GM12801 (cell line): Measurements from ENCODE around the gene MATN3.

ENCODE experiments used
- TF ChIP-seq, protein P1 (sequence below): IDR thresholded peaks from one replicate; pipeline ENCODE4 v1.5.1; 2011; ENCODE audit warnings: control low read depth; ENCODE audit not compliant: insufficient read length; ENCODE audit errors: extremely low read depth

The MATN3 gene

DNA sequence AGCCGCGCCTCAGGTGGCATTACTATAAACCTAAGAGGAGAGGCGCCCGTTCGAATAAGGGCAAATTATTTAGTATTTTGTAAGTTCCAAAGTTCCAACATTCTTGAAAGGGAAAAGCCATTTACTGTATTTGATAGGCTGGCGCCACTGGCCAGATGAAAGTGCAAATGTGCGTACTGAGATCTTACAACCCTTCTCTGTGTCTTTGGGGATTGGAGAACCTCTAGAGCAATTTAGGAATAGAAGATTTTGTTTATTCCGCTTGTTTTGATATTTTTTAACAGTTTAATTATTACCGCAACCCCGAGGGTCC, 22.1 kb downstream of the MATN3 start:
- TF ChIP-seq, protein P1, sequence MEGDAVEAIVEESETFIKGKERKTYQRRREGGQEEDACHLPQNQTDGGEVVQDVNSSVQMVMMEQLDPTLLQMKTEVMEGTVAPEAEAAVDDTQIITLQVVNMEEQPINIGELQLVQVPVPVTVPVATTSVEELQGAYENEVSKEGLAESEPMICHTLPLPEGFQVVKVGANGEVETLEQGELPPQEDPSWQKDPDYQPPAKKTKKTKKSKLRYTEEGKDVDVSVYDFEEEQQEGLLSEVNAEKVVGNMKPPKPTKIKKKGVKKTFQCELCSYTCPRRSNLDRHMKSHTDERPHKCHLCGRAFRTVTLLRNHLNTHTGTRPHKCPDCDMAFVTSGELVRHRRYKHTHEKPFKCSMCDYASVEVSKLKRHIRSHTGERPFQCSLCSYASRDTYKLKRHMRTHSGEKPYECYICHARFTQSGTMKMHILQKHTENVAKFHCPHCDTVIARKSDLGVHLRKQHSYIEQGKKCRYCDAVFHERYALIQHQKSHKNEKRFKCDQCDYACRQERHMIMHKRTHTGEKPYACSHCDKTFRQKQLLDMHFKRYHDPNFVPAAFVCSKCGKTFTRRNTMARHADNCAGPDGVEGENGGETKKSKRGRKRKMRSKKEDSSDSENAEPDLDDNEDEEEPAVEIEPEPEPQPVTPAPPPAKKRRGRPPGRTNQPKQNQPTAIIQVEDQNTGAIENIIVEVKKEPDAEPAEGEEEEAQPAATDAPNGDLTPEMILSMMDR: no peak

GRCh38 chr2:19989667-19990415, 22.6 kb downstream of the MATN3 start, which contains the start of gene WDR35:
Gene WDR35 (minus strand): TSS chr2:19990105. CDS start chr2:19990015, 90 bp downstream.
- TF ChIP-seq, protein P1: no peak

DNA sequence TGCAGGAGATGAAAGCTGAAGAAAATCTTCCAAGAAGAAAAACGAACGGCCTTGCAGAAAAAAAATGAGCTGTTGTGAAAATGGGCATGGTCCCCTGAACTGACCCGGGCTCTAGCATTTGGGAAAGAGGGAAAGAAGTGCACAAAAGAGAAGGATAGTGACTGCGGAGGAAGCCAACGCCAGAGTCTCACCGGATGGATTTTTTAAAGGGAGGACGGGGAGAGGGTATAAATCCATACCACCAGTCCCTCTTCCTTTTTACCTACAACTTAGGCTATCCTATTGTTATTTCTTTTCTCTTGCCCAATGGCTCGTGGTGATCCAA, 23.2 kb downstream of the MATN3 start:
- TF ChIP-seq, protein P1: no peak

DNA sequence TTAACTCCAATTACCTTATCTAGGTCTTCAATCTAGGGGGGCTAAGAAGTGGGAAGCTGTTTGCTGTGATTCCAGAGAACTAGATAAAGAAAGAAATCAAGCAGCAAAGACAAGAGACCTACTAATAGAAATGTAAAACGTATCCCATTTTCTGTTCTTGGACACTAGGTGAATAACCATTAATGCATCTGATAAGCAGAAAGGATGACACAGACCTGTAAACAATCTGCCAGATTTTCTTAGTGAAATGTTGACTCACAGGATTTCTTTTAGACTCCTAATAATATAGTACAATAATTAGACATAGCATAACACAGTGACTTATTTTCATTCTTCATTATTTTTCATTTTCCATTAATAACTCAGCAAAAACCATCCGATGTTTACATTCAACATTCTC, 23.9 kb downstream of the MATN3 start:
- TF ChIP-seq, protein P1: no peak

- TF ChIP-seq, protein P1: no peak
These were observed 24.5 kb downstream of the MATN3 start for GRCh38 chr2:19987936-19988335.

DNA sequence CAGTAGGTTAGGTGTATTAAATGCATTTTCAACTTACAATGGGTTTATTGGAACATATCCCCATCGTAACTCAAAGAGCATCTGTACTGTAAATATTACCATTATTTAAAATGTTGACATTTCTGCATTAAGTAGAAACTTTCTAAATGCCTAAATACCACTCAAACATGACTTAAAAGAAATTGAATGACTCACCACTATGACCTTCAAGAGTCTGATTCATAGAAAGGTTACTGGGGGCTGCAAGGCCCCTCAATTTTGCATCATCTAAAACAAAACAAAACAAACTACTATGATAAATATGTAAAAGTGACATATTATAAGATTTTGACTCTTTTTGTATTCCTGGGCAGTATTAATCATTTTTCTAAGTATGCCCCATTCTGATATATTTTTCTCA, 30.2 kb downstream of the MATN3 start:
- TF ChIP-seq, protein P1: no peak

- TF ChIP-seq, protein P1: no peak
These were observed 32.5 kb downstream of the MATN3 start for GRCh38 chr2:19979932-19980331.

DNA sequence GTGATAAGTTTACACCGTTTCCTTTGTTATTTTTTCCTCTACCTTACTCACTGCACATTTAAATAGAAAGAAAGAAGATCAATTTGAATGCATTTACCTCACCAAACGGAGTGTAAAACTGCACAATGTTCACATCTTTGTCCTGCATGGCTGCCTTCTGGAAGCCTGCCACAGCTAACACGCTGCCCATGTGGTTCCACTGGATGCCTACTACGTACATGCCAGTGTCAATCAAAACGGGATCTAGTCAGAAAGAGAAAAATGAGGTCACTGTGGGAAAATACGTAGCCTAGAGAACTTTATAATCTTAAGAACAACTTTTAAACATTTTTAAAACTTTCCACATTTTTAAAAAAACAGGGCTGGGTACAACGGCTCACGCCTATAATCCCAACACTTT, 39.0 kb downstream of the MATN3 start:
- TF ChIP-seq, protein P1: no peak
